Osteoblast (primary cell): ENCODE measurements around the gene FGF4. TPM values are rescaled to one million over a fixed set of nuclear protein-coding genes. Genes with fewer than 3 reads are reported as not detected.
A peak's percentile ranks its signal among the peaks of the same experiment; 100 is the strongest.

Experiments
- DNase-seq: peaks from one replicate; pipeline ENCODE4 v3.0.0; 2011; ENCODE audit warnings: low spot score, mixed read lengths; ENCODE audit not compliant: insufficient read length; ENCODE audit errors: missing footprints
- H2AFZ ChIP-seq: 2 replicates; pipeline ENCODE4 v1.6.0; 2011; ENCODE audit warnings: mild to moderate bottlenecking, low read length
- H3K27ac ChIP-seq: 2 replicates; pipeline ENCODE4 v1.5.1; 2011; ENCODE audit warnings: mild to moderate bottlenecking, low read depth, low read length, moderate library complexity
- H3K27me3 ChIP-seq: 2 replicates; pipeline ENCODE4 v1.6.0; 2012; ENCODE audit warnings: mild to moderate bottlenecking, control low read depth, inconsistent platforms, low read length, moderate library complexity; ENCODE audit not compliant: insufficient read depth
- H3K36me3 ChIP-seq: 2 replicates; pipeline ENCODE4 v1.5.1; 2011; ENCODE audit warnings: mild to moderate bottlenecking, low read length, control low read depth, moderate library complexity; ENCODE audit not compliant: insufficient read depth
- H3K4me1 ChIP-seq: 2 replicates; pipeline ENCODE4 v1.5.1; 2011; ENCODE audit warnings: mild to moderate bottlenecking, low read length, control low read depth, moderate library complexity; ENCODE audit not compliant: insufficient read depth
- H3K4me2 ChIP-seq: 2 replicates; pipeline ENCODE4 v1.6.0; 2011; ENCODE audit warnings: mild to moderate bottlenecking, low read length; ENCODE audit not compliant: insufficient read depth
- H3K4me3 ChIP-seq: fragments of 200-600 bp; sonication (generic); 3 replicates; pipeline ENCODE4 v1.5.1; 2012; ENCODE audit warnings: mild to moderate bottlenecking, low read length, inconsistent platforms; ENCODE audit not compliant: insufficient read depth
- H3K79me2 ChIP-seq: 2 replicates; pipeline ENCODE4 v1.6.0; 2012; ENCODE audit warnings: mild to moderate bottlenecking, low read length, control low read depth, inconsistent platforms; ENCODE audit not compliant: insufficient read depth
- H3K9me3 ChIP-seq: 2 replicates; pipeline ENCODE4 v1.5.1; 2011; ENCODE audit warnings: low read depth, low read length, control low read depth
- H4K20me1 ChIP-seq: 2 replicates; pipeline ENCODE4 v1.6.0; 2012; ENCODE audit warnings: mild to moderate bottlenecking, low read length, control low read depth; ENCODE audit not compliant: insufficient read depth
- total RNA-seq: library from RNA; depleted of rRNA; stranded (reverse); fragments of >200 nt; gene quantifications from 2 replicates; pipeline ENCODE4 v1.2.3, GENCODE V29; 2012
- TF ChIP-seq, protein P1 (sequence below): IDR thresholded peaks from 2 replicates; pipeline ENCODE4 v1.5.1; 2011; ENCODE audit warnings: mild to moderate bottlenecking, low read depth, low read length, moderate library complexity; ENCODE audit errors: extremely low read depth

The FGF4 gene
- total RNA-seq, 1 donor = not detected

DNA sequence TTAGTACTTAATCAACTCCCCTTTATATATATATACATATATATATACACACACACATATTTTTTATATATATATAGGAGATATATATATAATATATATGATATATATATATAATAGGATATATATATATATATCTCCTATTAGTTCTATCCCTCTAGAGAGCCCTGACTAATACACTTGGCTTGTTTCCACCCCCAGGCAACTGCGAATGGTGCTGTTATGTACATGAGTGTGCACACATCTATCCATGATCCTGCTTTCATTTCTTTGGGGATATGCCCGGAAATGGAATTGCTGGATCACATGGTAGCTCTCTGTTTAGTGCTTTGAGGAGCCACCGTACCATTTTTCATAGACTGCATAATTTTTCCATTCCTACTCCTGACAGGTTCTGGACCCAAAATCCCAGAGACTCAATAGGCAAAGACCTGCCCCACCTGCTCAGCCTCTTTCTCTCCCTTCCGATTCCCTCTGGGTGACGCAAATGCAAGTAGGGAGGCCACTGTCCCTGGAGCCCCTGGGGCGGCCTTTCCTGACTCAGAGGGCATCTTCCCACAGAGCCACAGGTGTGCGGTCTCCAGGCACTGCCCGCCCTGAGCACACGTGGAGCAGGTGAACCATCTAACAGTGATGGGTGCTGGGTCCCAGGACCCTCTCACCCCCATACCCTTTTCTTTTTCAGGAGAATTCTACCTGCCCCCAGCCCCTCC lies 32.1 kb upstream of the FGF4 start:
- H4K20me1 ChIP-seq = no peaks in the 10 kb centered on the region
- H3K27me3 ChIP-seq = peaks cover 20% of the 10 kb centered on the region
- peak; percentile 58 for DNase-seq
- H3K79me2 ChIP-seq = no peaks in the 10 kb centered on the region
- H3K9me3 ChIP-seq = no peaks in the 10 kb centered on the region
- H2AFZ ChIP-seq = no peak overlapping the region
- TF ChIP-seq, protein P1, sequence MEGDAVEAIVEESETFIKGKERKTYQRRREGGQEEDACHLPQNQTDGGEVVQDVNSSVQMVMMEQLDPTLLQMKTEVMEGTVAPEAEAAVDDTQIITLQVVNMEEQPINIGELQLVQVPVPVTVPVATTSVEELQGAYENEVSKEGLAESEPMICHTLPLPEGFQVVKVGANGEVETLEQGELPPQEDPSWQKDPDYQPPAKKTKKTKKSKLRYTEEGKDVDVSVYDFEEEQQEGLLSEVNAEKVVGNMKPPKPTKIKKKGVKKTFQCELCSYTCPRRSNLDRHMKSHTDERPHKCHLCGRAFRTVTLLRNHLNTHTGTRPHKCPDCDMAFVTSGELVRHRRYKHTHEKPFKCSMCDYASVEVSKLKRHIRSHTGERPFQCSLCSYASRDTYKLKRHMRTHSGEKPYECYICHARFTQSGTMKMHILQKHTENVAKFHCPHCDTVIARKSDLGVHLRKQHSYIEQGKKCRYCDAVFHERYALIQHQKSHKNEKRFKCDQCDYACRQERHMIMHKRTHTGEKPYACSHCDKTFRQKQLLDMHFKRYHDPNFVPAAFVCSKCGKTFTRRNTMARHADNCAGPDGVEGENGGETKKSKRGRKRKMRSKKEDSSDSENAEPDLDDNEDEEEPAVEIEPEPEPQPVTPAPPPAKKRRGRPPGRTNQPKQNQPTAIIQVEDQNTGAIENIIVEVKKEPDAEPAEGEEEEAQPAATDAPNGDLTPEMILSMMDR = no peak
- no peaks in the 10 kb centered on the region for H3K36me3 ChIP-seq
- H3K4me1 ChIP-seq = no peaks in the 10 kb centered on the region
- H3K4me3 ChIP-seq = no peak overlapping the region
- H3K27ac ChIP-seq = no peak overlapping the region
- no peak overlapping the region for H3K4me2 ChIP-seq

DNA sequence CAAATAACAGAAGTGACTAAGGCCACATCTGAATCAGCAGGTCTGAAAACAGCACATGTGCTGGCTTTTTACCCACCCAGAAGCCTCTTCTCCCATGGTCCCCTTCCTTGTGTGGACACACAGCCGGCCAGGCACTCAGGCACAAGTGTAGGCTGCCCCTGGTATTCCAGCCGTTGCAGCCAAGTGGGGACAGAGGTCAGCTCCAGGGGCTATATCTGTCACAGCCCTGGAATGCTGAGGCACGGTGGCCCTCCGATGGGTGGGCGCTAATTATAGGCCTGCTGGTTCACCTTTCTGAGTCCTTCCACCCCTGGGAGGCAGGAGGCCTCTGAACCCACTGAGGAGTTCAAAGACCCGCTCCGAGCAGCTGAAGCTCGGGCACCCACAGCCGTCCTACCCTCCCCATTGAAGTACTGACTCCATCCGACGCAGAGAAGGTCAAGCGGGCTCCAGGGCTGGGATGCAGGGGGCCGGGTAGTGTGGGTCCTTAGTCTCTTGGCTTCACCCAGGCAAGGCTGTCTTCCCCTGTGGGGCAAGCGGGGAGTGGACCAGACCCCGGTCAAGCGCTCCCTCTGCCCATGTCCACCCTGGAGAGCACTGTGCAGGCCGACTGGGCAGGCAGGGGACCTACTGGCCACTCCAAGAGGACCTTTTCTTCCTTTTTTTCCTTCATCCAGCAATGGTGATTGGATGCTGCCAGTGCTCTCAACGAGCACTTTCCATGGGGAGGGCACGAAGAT lies 29.8 kb upstream of the FGF4 start:
- no peaks in the 10 kb centered on the region for H3K9me3 ChIP-seq
- no peaks in the 10 kb centered on the region for H4K20me1 ChIP-seq
- H3K36me3 ChIP-seq = no peaks in the 10 kb centered on the region
- no peak overlapping the region for H3K4me2 ChIP-seq
- H2AFZ ChIP-seq = no peak overlapping the region
- H3K4me1 ChIP-seq = no peaks in the 10 kb centered on the region
- TF ChIP-seq, protein P1 = no peak
- peak; percentile 64 for DNase-seq
- H3K27me3 ChIP-seq = peaks cover 18% of the 10 kb centered on the region
- no peak overlapping the region for H3K27ac ChIP-seq
- H3K79me2 ChIP-seq = no peaks in the 10 kb centered on the region
- H3K4me3 ChIP-seq = no peak overlapping the region

DNA sequence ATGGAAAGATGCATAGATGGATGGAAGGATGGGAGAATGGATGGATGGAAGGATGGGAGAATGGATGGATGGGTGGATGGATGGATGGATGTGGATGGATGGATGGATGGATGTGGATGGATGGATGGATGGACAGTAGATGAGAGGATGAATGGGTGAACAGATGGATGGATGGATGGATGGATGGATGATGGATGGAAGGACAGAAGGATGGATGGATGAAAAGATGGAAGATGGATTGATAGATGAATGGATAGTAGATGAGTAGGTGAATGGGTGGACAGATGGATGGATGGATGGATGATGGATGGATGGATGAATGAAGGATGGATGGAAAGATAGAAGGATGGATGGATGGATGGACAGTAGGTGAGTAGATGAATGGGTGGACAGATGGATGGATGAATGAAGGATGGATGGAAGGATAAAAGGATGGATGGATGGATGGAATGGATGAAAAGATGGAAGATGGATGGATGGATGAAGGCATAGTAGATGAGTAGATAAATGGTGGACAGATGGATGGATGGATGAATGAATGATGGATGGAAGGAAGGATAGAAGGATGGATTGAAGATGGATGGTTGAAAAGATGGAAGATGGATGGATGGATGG lies 28.6 kb upstream of the FGF4 start:
- Histone ChIP-seq H3K4me2 (no peak overlapping the region), H4K20me1 (no peaks in the 10 kb centered on the region), H3K4me3 (no peak overlapping the region), H3K27me3 (peaks cover 12% of the 10 kb centered on the region), H3K4me1 (no peaks in the 10 kb centered on the region), H3K36me3 (no peaks in the 10 kb centered on the region), H3K27ac (no peak overlapping the region), H3K79me2 (no peaks in the 10 kb centered on the region), H2AFZ (no peak overlapping the region), H3K9me3 (no peaks in the 10 kb centered on the region)
- TF ChIP-seq, protein P1 = no peak
- no peak for DNase-seq

DNA sequence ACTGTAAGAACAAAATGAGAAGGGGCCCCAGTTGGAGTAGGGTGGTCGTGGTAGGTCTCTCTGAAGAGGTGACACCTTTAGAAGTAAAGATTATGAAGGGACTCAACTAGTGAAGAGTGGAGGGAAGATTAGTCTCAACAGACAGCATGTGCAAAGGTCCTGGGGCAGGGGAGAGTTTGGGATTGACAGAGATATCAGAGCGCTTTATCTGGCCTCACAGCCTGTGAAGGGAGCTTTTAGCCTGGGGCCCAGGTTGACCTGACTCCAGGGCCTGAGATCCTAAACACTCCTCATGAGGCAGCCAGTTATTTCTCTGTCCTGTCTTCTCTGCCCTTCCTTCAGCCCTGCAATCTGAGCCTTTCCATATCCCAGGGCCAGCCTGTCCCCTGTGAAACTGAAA lies 27.9 kb upstream of the FGF4 start:
- TF ChIP-seq, protein P1 = no peak
- DNase-seq = peak; percentile 57
- no peak overlapping the region for H3K4me2 ChIP-seq
- no peaks in the 10 kb centered on the region for H3K36me3 ChIP-seq
- no peaks in the 10 kb centered on the region for H4K20me1 ChIP-seq
- no peak overlapping the region for H2AFZ ChIP-seq
- H3K27ac ChIP-seq = no peak overlapping the region
- H3K79me2 ChIP-seq = no peaks in the 10 kb centered on the region
- H3K4me3 ChIP-seq = no peak overlapping the region
- peaks cover 6% of the 10 kb centered on the region for H3K27me3 ChIP-seq
- H3K9me3 ChIP-seq = no peaks in the 10 kb centered on the region
- no peaks in the 10 kb centered on the region for H3K4me1 ChIP-seq
